Activated CD8-positive, alpha-beta memory T cell treated with anti-CD3 and anti-CD28 coated beads, Interleukin-2, amount 10 ng/mL, durations not matched to agents 7 days and 5 days (primary cell): ENCODE results near the gene FMNL1. TPM values are rescaled to one million over a fixed set of nuclear protein-coding genes. Genes with fewer than 3 reads are reported as not detected.
"Not testable (repeated sequence)": the region's sequence is repeated elsewhere in the genome, so short reads cannot be mapped to it uniquely, and the experiment has no call there.

ENCODE experiments used
- ATAC-seq: fragments of 150-1000 bp; cut with Tn5 transposase; one replicate; pipeline ENCODE4 v1.10.0; 2021; ENCODE audit warnings: moderate library complexity
- CTCF ChIA-PET: fragments of 350-600 bp; sonication (Branson Sonifier 250); formaldehyde crosslinking; loops from one replicate; lab custom pipeline; 2021; ENCODE audit warnings: antibody characterized with exemption; lab: Charles Lee
- DNase-seq: peaks from one replicate; pipeline ENCODE4 v3.0.0-alpha.2; 2020
- H3K27ac Mint-ChIP-seq: one replicate; pipeline ENCODE4 v1.8.0; 2021; ENCODE audit warnings: mild to moderate bottlenecking, mixed read lengths
- H3K27me3 Mint-ChIP-seq: one replicate; pipeline ENCODE4 v1.8.0; 2021; ENCODE audit warnings: mixed read lengths
- H3K36me3 Mint-ChIP-seq: one replicate; pipeline ENCODE4 v1.8.0; 2021; ENCODE audit warnings: mild to moderate bottlenecking, mixed read lengths
- H3K4me1 Mint-ChIP-seq: one replicate; pipeline ENCODE4 v1.8.0; 2021; ENCODE audit warnings: mixed read lengths
- H3K4me3 Mint-ChIP-seq: one replicate; pipeline ENCODE4 v1.8.0; 2021; ENCODE audit warnings: mild to moderate bottlenecking, moderate library complexity, mixed read lengths
- H3K9me3 Mint-ChIP-seq: one replicate; pipeline ENCODE4 v1.8.0; 2022; ENCODE audit warnings: low read depth, mixed read lengths
- total RNA-seq, 2 experiments: library from RNA; stranded (reverse); gene quantifications; one replicate each; pipeline ENCODE4 v1.2.3, GENCODE V29; 2021

The FMNL1 gene
- total RNA-seq, 2 experiments from 2014 or later = 482 to 504 TPM

GRCh38 chr17:45197108-45197507 lies 24.6 kb upstream of the FMNL1 start:
- ATAC-seq (no peak), DNase-seq (no peak)
- Mint-ChIP-seq H3K27me3 (no peaks in the 10 kb centered on the region), H3K9me3 (peaks cover 2% of the 10 kb centered on the region), H3K4me1 (peaks cover 6% of the 10 kb centered on the region), H3K27ac (no peak overlapping the region), H3K4me3 (no peak overlapping the region), H3K36me3 (no peaks in the 10 kb centered on the region)
- CTCF ChIA-PET = interaction anchor here (0.7 to 17.2 kb wide), 41 partner anchors 9 to 420 kb away, joined by 3 to 401 read pairs (median 4); partner anchors contain the start of genes ACBD4, HEXIM1, HEXIM2 and MAP3K14

- peaks cover 6% of the 10 kb centered on the region for H3K4me1 Mint-ChIP-seq
- peak; percentile 90 for DNase-seq
- peaks cover 2% of the 10 kb centered on the region for H3K9me3 Mint-ChIP-seq
- ATAC-seq = peak; percentile 100
- H3K27me3 Mint-ChIP-seq = no peaks in the 10 kb centered on the region
- H3K27ac Mint-ChIP-seq = peak overlapping the region; percentile 19
- no peaks in the 10 kb centered on the region for H3K36me3 Mint-ChIP-seq
- no peak overlapping the region for H3K4me3 Mint-ChIP-seq
- CTCF ChIA-PET = interaction anchor here (0.6 to 17.2 kb wide), 44 partner anchors 9 to 420 kb away, joined by 3 to 401 read pairs (median 4); partner anchors contain the start of genes ACBD4, HEXIM1, HEXIM2 and MAP3K14
Observed at GRCh38 chr17:45197555-45198334, 23.9 kb upstream of the FMNL1 start.

GRCh38 chr17:45200701-45201100 lies 21.0 kb upstream of the FMNL1 start:
- CTCF ChIA-PET = interaction anchor here (0.7 to 17.2 kb wide), 6 partner anchors 18 to 66 kb away, joined by 3 to 401 read pairs (median 4); partner anchors contain the start of genes ACBD4, HEXIM1 and PLCD3
- H3K36me3 Mint-ChIP-seq = no peaks in the 10 kb centered on the region
- ATAC-seq (no peak), DNase-seq (no peak)
- no peaks in the 10 kb centered on the region for H3K9me3 Mint-ChIP-seq
- H3K4me3 Mint-ChIP-seq = no peak overlapping the region
- no peaks in the 10 kb centered on the region for H3K27me3 Mint-ChIP-seq
- H3K4me1 Mint-ChIP-seq = peaks cover 6% of the 10 kb centered on the region
- no peak overlapping the region for H3K27ac Mint-ChIP-seq

GRCh38 chr17:45201457-45201856 lies 20.2 kb upstream of the FMNL1 start:
- no peaks in the 10 kb centered on the region for H3K27me3 Mint-ChIP-seq
- H3K36me3 Mint-ChIP-seq = no peaks in the 10 kb centered on the region
- ATAC-seq (no peak), DNase-seq (no peak)
- H3K27ac Mint-ChIP-seq = no peak overlapping the region
- CTCF ChIA-PET = interaction anchor here (1.0 to 17.2 kb wide), 4 partner anchors 43 to 67 kb away, joined by 3 to 401 read pairs (median 6); partner anchors contain the start of genes ACBD4, HEXIM1 and PLCD3
- no peak overlapping the region for H3K4me3 Mint-ChIP-seq
- no peaks in the 10 kb centered on the region for H3K9me3 Mint-ChIP-seq
- peaks cover 6% of the 10 kb centered on the region for H3K4me1 Mint-ChIP-seq

GRCh38 chr17:45201880-45202279 lies 19.8 kb upstream of the FMNL1 start:
- not testable (repeated sequence) for H3K36me3 Mint-ChIP-seq, H3K4me1 Mint-ChIP-seq, ATAC-seq, H3K27me3 Mint-ChIP-seq, H3K27ac Mint-ChIP-seq, H3K4me3 Mint-ChIP-seq, H3K9me3 Mint-ChIP-seq, DNase-seq
- CTCF ChIA-PET = interaction anchor here (1.0 to 17.2 kb wide), 4 partner anchors 43 to 67 kb away, joined by 3 to 401 read pairs (median 6); partner anchors contain the start of genes ACBD4, HEXIM1 and PLCD3

GRCh38 chr17:45218895-45219661 lies 2.6 kb upstream of the FMNL1 start:
- no peak for ATAC-seq
- CTCF ChIA-PET = interaction anchor here (0.8 to 12.6 kb wide), 42 partner anchors 8 to 178 kb away, joined by 3 to 386 read pairs (median 7); partner anchors contain the start of genes ACBD4, HEXIM1, HEXIM2 and MAP3K14

GRCh38 chr17:45220079-45220478 lies 1.6 kb upstream of the FMNL1 start:
- ATAC-seq (no peak), DNase-seq (no peak)
- CTCF ChIA-PET = interaction anchor here (0.7 to 12.6 kb wide), 25 partner anchors 15 to 173 kb away, joined by 3 to 386 read pairs (median 14); partner anchors contain the start of genes ACBD4, HEXIM1 and HEXIM2
- Mint-ChIP-seq H3K4me1 (peaks cover 35% of the 10 kb centered on the region), H3K9me3 (no peaks in the 10 kb centered on the region), H3K27ac (peak overlapping the region; percentile 62), H3K36me3 (peaks cover 53% of the 10 kb centered on the region), H3K4me3 (peak overlapping the region; percentile 88), H3K27me3 (no peaks in the 10 kb centered on the region)

More at GRCh38 chr17:45218895-45219661, 2.6 kb upstream of the FMNL1 start:
- no peaks in the 10 kb centered on the region for H3K27me3 Mint-ChIP-seq
- DNase-seq = peak; percentile 89
- H3K9me3 Mint-ChIP-seq = no peaks in the 10 kb centered on the region
- peak overlapping the region; percentile 88 for H3K4me3 Mint-ChIP-seq
- H3K4me1 Mint-ChIP-seq = peaks cover 34% of the 10 kb centered on the region
- peaks cover 49% of the 10 kb centered on the region for H3K36me3 Mint-ChIP-seq
- peak overlapping the region; percentile 62 for H3K27ac Mint-ChIP-seq

GRCh38 chr17:45222014-45222288 lies 266 bp downstream of the FMNL1 start:
- no peak overlapping the region for H3K27ac Mint-ChIP-seq
- peaks cover 55% of the 10 kb centered on the region for H3K36me3 Mint-ChIP-seq
- DNase-seq = no peak
- H3K4me3 Mint-ChIP-seq = peak overlapping the region; percentile 93
- CTCF ChIA-PET = interaction anchor here (0.9 to 12.6 kb wide), 9 partner anchors 13 to 164 kb away, joined by 3 to 386 read pairs (median 19); partner anchors contain the start of genes ACBD4, HEXIM1 and MAP3K14
- ATAC-seq = no peak
- H3K27me3 Mint-ChIP-seq = no peaks in the 10 kb centered on the region
- H3K4me1 Mint-ChIP-seq = peaks cover 39% of the 10 kb centered on the region
- H3K9me3 Mint-ChIP-seq = no peaks in the 10 kb centered on the region

- Mint-ChIP-seq H3K9me3 (no peaks in the 10 kb centered on the region), H3K36me3 (peaks cover 57% of the 10 kb centered on the region), H3K4me1 (peaks cover 39% of the 10 kb centered on the region), H3K27me3 (no peaks in the 10 kb centered on the region), H3K4me3 (peak overlapping the region; percentile 93), H3K27ac (peak overlapping the region; percentile 100)
- DNase-seq (peak; percentile 74), ATAC-seq (peak; percentile 8)
- CTCF ChIA-PET = interaction anchor here (0.6 to 12.6 kb wide), 11 partner anchors 13 to 163 kb away, joined by 3 to 386 read pairs (median 17); partner anchors contain the start of genes ACBD4 and HEXIM1
Observed at GRCh38 chr17:45222289-45222995, 757 bp downstream of the FMNL1 start.

- ATAC-seq = no peak
- Mint-ChIP-seq H3K9me3 (no peaks in the 10 kb centered on the region), H3K4me1 (peaks cover 44% of the 10 kb centered on the region), H3K36me3 (peaks cover 57% of the 10 kb centered on the region), H3K27ac (peak overlapping the region; percentile 100), H3K4me3 (peak overlapping the region; percentile 93), H3K27me3 (no peaks in the 10 kb centered on the region)
- CTCF ChIA-PET = interaction anchor here (0.6 to 12.6 kb wide), 8 partner anchors 12 to 88 kb away, joined by 3 to 386 read pairs (median 10); partner anchors contain the start of genes ACBD4 and HEXIM1
- DNase-seq = no peak
Observed at GRCh38 chr17:45222996-45223538, 1.4 kb downstream of the FMNL1 start.

- Mint-ChIP-seq H3K27ac (peak overlapping the region; percentile 100), H3K4me3 (peak overlapping the region; percentile 93), H3K4me1 (peaks cover 49% of the 10 kb centered on the region), H3K27me3 (no peaks in the 10 kb centered on the region), H3K9me3 (no peaks in the 10 kb centered on the region), H3K36me3 (peaks cover 57% of the 10 kb centered on the region)
- peak; percentile 77 for DNase-seq
- CTCF ChIA-PET = interaction anchor here (0.6 to 12.6 kb wide), 11 partner anchors 11 to 161 kb away, joined by 3 to 386 read pairs (median 17); partner anchors contain the start of genes ACBD4 and HEXIM1
- ATAC-seq = peak; percentile 2
Observed at GRCh38 chr17:45223539-45224528, 2.1 kb downstream of the FMNL1 start.
